ENCODE results near the gene PCYOX1L. TPM values are rescaled to one million over a fixed set of nuclear protein-coding genes. Genes with fewer than 3 reads are reported as not detected.
"Not testable (repeated sequence)": the region's sequence is repeated elsewhere in the genome, so short reads cannot be mapped to it uniquely, and the experiment has no call there.

Gene PCYOX1L
- total RNA-seq, 1 donor from 2014 or later, result 9.2 TPM

DNA sequence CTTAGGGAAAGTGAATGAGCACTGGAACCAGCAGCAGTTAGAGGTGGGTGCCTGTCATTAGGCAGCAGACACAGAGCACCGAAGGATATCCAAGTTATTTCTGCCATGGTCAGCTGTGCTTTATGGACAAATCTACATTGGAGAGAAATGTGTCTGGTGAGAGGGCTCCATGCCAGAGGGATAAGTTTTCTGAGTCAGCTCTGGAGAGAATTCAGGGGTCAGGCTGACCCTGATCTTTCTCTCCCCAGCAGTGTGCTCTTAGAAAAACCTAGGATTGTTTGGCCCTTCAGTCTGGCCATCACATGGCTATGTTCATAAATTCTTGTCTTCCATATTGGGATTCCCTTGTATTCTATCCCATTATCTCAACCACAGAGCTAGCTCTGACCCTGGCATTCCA, 30.1 kb downstream of the PCYOX1L start:
- intact Hi-C loops (cut with micrococcal nuclease), result loop anchor here (1.0 kb wide), 1 partner anchor 230 kb away; no protein-coding TSS in a partner anchor
- Mint-ChIP-seq H3K36me3 (ENCODE audit: low read depth) (no peaks in the 10 kb centered on the region), H3K27me3 (peaks cover 3% of the 10 kb centered on the region), H3K4me1 (no peaks in the 10 kb centered on the region), H3K9me3 (no peaks in the 10 kb centered on the region), H3K27ac (no peak overlapping the region), H3K4me3 (no peak overlapping the region)
- TF ChIP-seq, protein P1, sequence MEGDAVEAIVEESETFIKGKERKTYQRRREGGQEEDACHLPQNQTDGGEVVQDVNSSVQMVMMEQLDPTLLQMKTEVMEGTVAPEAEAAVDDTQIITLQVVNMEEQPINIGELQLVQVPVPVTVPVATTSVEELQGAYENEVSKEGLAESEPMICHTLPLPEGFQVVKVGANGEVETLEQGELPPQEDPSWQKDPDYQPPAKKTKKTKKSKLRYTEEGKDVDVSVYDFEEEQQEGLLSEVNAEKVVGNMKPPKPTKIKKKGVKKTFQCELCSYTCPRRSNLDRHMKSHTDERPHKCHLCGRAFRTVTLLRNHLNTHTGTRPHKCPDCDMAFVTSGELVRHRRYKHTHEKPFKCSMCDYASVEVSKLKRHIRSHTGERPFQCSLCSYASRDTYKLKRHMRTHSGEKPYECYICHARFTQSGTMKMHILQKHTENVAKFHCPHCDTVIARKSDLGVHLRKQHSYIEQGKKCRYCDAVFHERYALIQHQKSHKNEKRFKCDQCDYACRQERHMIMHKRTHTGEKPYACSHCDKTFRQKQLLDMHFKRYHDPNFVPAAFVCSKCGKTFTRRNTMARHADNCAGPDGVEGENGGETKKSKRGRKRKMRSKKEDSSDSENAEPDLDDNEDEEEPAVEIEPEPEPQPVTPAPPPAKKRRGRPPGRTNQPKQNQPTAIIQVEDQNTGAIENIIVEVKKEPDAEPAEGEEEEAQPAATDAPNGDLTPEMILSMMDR (IDR thresholded peaks at IDR 0.05), result no peak
- CTCF ChIA-PET, result no interaction called here
- POLR2A ChIA-PET, result no interaction called here
- no peak for ATAC-seq (ENCODE audit: low read depth)
- no peak for DNase-seq

DNA sequence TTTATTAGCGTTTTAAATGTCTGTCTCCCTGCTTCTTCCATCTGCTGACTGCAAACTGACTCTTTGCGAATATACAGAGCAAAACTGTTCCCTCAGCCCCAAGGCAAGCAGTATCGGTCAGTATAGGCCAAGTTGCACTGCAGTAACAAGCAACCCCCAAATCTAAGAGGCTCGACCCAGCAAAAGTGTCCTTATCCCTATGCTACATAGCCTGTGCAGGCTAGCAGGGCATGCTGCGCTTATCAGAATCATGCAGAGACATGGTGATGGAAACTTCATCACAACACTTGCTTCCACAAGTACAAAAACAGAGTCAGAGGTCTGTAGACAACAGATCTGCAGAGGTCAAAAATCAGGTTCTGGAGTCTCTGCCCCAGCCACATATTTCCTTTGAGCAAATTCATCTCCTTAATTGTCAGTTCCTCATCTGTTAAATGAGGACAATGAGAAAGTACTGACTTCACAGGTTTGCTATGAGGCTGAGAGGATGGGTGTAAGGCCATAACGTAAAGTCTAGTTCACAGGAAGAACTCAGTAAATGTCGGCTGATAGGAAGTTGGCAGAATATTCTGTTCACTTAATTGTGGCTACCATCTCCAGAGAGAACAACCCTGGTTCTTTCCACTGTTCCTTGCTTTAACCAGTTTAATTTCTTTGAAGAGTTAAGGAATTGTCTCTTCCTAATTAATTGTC, 30.8 kb downstream of the PCYOX1L start:
- intact Hi-C loops (cut with micrococcal nuclease), result no loop called here
- Mint-ChIP-seq H3K36me3 (ENCODE audit: low read depth) (no peaks in the 10 kb centered on the region), H3K27ac (no peak overlapping the region), H3K4me1 (no peaks in the 10 kb centered on the region), H3K27me3 (peaks cover 3% of the 10 kb centered on the region), H3K9me3 (no peaks in the 10 kb centered on the region), H3K4me3 (no peak overlapping the region)
- TF ChIP-seq, protein P1 (IDR thresholded peaks at IDR 0.05), result no peak
- DNase-seq, result no peak
- ChIA-PET CTCF (no interaction called here), POLR2A (no interaction called here)
- no peak for ATAC-seq (ENCODE audit: low read depth)

DNA sequence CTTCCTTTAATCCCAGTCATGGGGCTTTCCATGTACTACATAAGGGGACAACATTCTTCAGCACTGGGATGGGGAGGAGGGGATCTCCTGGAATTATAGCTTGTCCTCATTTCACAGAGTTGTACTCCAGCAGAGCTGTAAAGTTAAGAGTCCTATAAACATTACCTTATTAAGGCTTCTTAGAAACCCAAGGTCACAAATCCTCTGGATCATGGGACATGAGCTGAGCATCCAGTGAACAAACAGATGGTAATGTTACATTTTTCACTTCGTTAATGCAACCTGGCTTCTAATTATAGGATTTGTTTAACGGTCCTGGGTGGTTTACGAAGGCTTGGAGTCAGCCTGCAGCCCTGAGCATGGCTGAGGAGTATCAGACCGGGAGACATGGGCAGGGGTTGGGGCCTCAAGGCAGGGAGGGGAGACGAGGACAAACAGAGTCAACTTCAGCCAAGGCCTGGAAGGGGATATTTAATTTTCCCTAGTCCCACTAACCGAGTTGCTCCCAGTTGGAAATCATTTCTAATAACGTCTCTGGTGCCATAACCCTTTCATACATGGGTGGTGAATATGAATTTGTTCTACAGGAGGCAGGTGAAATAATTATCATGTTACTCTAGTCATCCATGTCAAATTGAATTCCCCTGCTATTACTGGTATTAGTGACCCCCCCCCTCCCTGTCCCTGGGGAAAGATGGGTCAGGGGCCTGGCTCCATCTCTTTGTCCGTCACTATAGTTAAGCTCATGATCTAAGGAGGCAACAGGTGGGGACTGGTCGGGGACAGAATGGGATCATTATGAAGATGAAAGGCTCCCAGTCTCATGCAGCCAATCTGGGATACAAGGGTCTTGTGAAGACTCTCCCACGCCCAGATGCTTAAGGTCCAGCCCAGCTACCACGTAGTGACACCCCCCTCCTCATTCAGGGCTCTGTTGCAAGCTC, 32.0 kb downstream of the PCYOX1L start:
- no peaks in the 10 kb centered on the region for H3K9me3 Mint-ChIP-seq
- no peak for ATAC-seq (ENCODE audit: low read depth)
- ChIA-PET POLR2A (no interaction called here), CTCF (no interaction called here)
- no peak overlapping the region for H3K27ac Mint-ChIP-seq
- no peaks in the 10 kb centered on the region for H3K4me1 Mint-ChIP-seq
- DNase-seq, result no peak
- no peak overlapping the region for H3K4me3 Mint-ChIP-seq
- intact Hi-C loops (cut with micrococcal nuclease), result no loop called here
- TF ChIP-seq, protein P1 (IDR thresholded peaks at IDR 0.05), result no peak
- no peaks in the 10 kb centered on the region for H3K36me3 Mint-ChIP-seq (ENCODE audit: low read depth)
- H3K27me3 Mint-ChIP-seq, result peaks cover 3% of the 10 kb centered on the region

GRCh38 chr5:149391076-149391475, 33.2 kb downstream of the PCYOX1L start:
- POLR2A ChIA-PET; H3K4me1 Mint-ChIP-seq; H3K36me3 Mint-ChIP-seq (ENCODE audit: low read depth); H3K9me3 Mint-ChIP-seq; CTCF ChIA-PET; H3K27me3 Mint-ChIP-seq; H3K4me3 Mint-ChIP-seq; H3K27ac Mint-ChIP-seq; ATAC-seq (ENCODE audit: low read depth); DNase-seq; intact Hi-C loops (cut with micrococcal nuclease): not testable (repeated sequence)

GRCh38 chr5:149391524-149391923, 33.7 kb downstream of the PCYOX1L start:
- Mint-ChIP-seq H3K27me3 (peaks cover 3% of the 10 kb centered on the region), H3K4me3 (no peak overlapping the region), H3K36me3 (ENCODE audit: low read depth) (no peaks in the 10 kb centered on the region), H3K27ac (no peak overlapping the region), H3K9me3 (no peaks in the 10 kb centered on the region), H3K4me1 (no peaks in the 10 kb centered on the region)
- no peak for DNase-seq
- ChIA-PET CTCF (no interaction called here), POLR2A (no interaction called here)
- intact Hi-C loops (cut with micrococcal nuclease), result no loop called here
- no peak for ATAC-seq (ENCODE audit: low read depth)
- TF ChIP-seq, protein P1 (IDR thresholded peaks at IDR 0.05), result no peak
